Measurements from ENCODE around the gene C3orf22.
"Not testable (repeated sequence)": the region's sequence is repeated elsewhere in the genome, so short reads cannot be mapped to it uniquely, and the experiment has no call there.

The C3orf22 gene

DNA sequence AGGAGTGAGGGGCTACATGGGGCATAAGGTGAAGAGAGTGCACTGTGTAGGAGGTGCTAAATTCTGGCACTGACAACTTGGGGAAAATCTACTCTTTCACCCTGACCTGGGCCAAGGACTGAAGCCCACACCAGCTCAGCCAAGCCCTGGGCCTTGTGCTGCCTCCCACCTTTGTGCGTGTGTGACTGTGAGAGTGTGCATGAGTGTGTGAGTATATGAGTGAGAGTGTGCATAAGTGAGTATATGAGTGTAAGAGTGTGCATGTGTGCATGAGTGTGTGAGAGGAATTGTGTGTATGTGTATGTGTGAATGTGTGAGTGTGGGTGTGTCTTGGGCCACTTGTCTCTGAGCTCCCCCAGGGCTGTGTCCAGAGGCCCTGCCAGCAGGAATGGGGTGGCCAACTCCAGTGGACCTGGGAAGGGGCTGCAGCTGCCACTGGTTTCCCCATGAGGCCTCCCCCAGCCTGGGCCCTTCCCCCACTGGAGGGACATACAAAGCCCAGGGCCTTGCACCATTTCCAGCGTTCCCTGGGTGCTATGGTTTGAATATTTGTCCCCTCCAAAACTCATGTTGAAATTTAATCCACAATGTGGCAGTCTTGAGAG, 15.2 kb downstream of the C3orf22 start:
- no peak for DNase-seq (ENCODE audit: low read depth in 2 of 2)

DNA sequence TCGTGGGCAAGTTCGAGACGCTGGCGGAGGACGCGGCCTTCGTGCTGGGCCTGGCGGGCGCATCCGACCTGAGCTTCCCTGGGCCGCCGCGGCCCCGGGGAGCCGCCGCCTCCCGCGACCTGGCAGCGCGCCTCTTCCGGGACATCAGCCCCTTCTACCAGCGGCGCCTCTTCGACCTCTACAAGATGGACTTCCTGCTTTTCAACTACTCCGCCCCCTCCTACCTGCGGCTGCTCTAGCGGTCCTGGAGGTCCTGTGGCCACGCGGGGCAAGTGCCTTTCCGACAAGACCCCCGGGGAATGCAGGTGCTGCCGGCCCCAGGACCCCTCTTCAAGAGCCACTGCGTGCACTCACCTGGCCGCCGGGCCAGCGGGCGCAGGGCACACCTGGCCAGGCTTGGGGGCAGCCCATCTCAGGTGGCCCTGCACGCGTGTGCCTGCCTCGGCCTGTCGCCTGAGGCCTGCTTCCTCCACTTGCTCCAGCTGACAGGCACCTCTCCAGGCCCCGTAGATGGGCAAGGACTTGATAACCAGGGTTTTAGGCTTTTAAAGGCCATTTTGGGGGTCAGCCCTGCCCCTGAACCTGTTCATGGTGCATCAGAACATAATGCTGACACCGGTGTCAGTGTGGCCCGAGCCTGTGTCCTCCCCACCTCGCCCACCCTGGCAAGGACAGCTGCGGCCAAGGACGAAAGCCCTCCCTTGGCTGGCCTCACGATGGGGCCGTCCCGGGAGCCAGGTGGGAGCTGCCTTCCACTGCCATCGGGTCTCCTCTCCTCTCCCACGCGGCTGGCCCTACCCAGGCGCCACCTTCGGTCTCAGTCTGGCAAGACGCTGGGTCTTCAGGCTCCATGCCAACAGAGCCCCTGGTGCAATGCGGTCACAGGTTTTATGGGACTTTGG, 16.1 kb downstream of the C3orf22 start:
- no peak for DNase-seq (ENCODE audit: low read depth in 2 of 2)

DNA sequence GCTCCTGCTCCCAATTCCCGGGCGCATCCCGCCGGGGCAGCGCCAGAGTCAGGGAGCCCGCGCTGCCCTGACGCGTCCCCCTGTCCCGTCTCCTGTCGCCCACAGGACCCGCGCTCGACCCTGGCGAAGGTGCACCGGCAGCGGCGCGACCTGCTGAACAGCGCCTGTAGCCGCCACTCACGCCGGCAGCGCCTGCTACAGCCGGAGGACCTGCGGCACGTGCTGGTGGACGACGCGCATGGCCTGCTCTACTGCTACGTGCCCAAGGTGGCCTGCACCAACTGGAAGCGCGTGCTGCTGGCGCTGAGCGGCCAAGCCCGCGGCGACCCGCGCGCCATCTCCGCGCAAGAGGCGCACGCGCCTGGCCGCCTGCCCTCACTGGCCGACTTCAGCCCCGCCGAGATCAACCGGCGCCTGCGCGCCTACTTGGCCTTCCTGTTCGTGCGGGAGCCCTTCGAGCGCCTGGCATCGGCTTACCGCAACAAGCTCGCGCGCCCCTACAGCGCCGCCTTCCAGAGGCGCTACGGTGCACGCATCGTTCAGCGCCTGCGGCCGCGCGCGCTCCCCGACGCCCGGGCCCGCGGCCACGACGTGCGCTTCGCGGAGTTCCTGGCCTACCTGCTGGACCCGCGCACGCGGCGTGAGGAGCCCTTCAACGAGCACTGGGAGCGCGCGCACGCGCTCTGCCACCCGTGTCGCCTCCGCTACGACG, 16.9 kb downstream of the C3orf22 start:
- no peak for DNase-seq (ENCODE audit: low read depth in 2 of 2)

DNA sequence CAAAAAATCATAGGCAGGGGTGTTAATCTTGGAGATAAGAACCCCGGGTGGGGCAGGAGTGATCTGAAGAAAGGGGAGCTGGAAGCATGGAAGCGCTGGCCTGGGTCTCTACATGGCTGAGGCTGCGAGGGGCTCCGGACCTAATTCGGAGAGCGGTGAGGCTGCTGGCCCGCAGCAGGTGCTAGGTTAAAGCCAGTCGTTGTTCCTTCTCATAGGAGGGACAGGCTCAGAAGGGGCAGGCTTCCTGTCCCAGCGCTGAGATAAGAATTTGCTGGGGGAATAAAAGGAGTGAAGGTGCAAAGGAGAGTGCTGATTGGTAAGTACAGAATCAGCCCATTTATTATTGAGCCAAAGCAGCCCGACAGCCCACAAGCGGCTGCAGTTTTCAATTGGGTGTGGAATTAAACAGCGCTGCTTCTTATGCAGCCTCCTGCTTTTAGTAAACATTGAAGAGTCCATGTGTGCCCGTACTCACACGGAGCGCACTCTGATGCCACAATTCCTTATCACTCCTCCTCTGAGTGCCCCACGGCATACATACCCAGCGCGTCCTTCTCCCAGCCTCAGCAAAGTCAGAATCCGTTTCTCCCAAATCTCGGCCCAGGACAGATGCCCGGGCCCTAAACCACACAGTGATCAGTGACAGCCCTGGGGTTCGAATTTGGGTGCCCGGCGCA, 17.6 kb downstream of the C3orf22 start:
- DNase-seq (ENCODE audit: low read depth in 2 of 2): no peak

DNA sequence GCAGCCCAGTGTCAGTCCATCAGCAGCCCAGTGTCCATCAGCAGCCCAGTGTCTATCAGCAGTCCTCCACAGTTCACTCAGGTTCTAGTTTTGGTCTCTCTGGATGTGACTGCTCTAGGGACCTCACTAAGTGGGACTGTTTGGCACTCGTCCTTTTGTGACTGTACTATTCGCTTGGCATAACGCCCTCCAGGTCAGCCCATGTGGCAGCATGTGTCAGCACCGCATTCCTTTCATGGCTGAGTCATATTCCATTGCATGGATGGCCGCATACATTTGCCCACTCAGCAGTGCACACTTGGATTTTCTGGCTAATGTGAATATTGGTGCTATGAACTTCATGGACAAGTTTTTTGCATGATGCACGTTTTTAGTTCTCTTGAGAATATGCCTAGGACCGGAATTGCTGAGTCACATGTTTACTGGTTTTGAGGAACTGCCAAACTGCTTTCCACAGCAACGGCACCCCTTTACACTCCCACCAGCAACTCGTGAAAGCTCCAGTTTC, 18.3 kb downstream of the C3orf22 start:
- no peak for DNase-seq (ENCODE audit: low read depth in 2 of 2)

DNA sequence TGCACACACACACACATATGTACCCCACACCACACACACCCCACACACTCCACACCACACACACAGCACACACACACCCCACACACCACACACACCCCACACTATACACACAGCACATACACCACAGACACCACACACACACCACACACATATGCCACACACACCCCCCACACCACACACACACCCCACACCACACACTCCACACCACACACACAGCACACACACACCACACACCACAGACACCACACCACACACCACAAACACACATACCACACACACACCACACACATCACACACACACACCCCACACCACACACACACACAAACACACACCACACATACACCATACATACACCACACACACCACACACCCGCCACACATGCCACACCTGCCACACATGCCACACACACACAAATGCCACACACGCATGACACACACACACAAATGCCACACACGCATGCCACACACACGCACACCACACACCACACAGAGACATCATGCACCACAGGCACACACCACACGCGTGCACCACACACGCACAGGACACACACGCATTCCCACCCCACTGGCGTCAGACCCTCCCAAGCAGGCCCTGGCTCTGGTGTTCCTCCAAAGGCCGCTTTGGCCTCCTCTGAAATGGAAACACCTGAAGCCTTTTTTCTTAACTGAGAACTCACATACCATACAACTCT, 19.0 kb downstream of the C3orf22 start:
- no peak for DNase-seq (ENCODE audit: low read depth in 2 of 2)

DNA sequence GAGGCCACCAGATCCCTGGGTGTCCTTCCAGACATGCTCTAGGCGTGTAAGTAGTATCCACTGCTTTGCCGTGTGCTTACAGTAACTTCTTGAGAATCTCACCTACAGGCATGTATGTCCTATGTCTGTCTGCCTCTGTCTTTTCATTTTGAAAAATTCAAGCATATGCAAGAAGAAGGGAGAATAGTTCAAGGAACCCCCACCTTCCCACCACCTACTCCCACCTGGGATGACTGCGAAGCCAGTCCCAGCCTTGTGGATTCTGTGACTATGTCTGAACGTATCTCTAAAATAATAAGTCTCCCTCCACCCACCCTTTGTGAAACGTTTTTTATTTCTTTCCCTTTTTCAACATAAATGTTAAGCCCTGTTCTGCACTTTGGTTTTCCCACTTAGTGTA, 19.8 kb downstream of the C3orf22 start:
- no peak for DNase-seq (ENCODE audit: low read depth in 2 of 2)

DNA sequence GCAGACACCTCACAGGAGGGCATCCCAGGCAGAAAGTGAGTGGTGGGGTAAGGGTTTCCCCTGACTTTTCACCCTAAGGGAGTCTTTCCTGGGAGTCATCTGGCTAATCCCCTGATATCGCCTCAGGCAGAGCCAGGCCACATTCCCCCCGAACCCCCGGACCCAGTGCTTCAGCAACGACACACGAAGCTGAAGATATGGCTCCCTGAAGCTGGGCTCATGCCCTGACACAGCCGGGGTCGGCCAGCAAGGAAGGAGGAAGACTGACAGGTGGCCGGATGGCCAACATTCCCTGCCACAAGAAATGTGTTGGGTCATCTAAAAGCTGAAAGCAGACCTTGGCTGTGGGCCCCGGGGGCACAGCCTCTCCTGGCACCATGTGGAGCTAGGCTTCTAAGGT, 20.4 kb downstream of the C3orf22 start:
- no peak for DNase-seq (ENCODE audit: low read depth in 2 of 2)

DNA sequence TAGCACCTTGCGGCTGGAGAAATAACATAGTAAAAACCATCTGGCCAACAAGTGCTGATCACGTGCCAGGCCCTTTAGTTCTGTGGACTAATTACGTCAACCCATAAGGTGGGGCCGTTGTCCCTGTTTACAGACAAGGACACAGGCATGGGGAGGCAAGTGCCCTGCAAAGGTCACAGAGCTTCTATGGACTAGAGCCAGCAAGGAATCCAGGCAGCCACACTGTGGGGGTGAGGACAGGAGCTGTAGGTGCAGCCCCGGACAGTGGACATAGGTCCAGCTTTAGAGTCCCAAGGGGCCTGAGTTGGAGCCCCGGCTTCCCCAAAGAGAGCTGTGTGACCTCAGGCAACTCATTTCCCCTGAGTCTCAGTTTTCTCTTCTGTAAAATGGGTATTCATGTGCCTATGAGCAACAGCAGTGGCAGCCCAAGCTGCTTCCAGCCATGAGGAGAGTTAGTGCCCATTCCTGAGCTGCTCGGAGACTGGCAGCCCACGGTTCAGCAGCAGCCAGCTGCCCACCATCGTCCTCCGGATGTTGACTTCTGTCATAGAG, 20.9 kb downstream of the C3orf22 start:
- DNase-seq (ENCODE audit: low read depth in 2 of 2): no peak

DNA sequence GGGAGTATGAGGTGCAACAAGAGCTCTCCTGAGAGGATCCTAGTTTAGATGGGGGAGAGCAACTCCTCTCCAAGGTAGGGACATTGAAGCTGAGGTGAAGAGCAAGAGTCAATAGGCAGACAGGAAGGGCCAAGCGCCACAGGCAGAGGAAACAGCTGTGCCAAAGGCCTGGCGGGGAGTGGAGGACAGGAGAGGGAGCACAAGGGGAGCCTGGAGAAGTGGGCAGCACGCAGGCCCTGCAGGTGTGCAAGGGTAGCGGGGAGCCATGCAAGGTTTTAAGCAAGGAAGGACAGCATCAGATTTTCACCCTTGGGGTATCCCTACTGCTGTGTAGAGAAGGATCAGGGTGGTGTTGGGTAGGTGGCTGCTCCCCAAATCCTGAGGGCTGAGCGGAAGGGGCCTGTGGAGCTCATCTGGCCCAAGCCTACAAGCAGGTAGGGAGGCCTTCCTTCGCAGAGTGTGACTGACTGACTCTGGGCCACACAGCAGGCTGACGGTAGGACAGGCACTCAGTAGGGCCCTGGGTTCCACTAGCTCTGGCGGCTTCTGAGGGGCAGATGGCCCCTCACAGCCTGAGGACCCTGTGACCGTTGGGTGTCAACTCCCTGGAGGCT, 21.5 kb downstream of the C3orf22 start:
- no peak for DNase-seq (ENCODE audit: low read depth in 2 of 2)

DNA sequence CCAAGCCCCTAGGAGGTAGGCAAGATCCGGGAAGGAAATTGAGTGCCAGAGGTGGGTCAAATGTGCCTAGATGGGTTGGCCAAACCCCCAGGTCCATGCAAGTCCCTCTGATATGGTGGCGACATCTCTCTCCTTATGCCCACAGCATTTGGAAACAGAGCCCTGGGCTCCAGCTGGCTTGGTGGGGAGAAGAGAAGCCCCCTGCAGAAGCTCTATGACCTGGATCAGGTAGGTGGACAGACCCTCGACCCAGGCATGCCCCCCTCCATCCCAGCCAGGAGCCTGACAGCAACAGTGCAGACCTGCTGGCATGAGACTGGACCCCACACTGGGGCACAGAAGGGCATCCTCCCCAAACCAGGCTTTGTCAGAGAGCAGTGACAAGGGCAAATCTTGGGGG, 22.6 kb downstream of the C3orf22 start:
- no peak for DNase-seq (ENCODE audit: low read depth in 2 of 2)

DNA sequence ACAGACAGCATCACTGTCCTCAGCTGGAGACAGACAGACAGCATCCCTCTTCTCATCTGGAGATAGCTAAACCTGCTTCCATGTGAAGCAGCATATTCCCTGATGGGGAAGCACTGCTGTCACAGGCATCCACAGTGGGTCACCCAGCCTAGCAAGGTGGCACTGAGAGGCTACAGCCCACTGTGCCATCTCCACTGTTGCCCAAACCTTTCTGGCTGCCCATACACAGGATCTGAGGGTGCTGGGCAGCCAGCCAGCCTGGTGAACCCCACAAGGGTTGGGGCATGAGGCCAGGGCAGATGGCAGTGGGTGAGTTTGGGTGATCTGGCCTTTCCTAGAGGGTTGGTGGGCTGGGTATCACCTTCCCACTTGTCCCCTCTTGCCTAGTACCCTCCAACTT, 23.1 kb downstream of the C3orf22 start:
- no peak for DNase-seq (ENCODE audit: low read depth in 2 of 2)

DNA sequence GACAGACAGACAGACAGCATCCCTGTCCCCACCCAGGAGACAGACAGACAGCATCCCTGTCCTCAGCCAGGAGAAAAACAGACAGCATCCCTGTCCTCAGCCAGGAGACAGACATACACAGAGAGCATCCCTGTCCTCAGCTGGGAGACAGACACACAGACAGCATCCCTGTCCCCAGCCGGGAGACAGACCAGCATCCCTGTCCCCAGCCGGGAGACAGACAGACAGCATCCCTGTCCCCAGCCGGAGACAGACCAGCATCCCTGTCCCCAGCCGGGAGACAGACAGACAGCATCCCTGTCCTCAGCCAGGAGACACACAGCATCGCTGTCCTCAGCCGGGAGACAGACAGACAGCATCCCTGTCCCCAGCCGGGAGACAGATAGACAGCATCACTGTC, 24.0 kb downstream of the C3orf22 start:
- DNase-seq (ENCODE audit: low read depth in 2 of 2): not testable (repeated sequence)

DNA sequence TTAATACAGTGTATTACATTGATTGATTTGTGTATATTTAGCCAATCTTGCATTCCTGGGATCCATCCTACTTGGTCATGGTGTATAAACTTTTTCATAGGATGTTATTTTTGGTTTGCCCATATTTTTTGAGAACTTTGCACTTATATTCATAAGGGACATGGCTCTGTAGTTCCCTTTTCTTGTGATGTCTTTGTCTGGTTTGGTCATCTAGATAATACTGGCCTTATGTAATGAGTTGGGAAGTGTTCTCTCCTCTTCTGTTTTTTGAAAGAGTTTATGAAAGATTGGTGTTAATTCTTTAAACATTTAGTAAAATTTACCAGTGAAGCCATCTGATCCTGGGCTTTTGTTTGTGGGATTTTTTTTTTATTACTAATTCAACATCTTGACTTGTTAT, 25.2 kb downstream of the C3orf22 start:
- no peak for DNase-seq (ENCODE audit: low read depth in 2 of 2)

DNA sequence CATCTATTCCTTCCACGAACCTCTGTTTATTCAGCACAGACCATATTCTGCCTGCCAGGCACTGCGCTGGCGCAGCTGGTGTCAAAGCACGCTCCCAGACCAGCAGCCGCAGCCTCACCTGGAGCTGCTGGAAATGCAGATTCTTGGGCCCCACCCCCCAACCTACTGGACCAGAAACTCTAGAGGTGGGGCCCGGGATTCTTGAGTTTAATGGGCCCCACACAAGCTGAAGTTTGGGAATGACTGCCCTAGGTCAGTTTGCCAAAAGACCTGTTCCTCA, 27.7 kb downstream of the C3orf22 start:
- no peak for DNase-seq (ENCODE audit: low read depth in 2 of 2)

DNA sequence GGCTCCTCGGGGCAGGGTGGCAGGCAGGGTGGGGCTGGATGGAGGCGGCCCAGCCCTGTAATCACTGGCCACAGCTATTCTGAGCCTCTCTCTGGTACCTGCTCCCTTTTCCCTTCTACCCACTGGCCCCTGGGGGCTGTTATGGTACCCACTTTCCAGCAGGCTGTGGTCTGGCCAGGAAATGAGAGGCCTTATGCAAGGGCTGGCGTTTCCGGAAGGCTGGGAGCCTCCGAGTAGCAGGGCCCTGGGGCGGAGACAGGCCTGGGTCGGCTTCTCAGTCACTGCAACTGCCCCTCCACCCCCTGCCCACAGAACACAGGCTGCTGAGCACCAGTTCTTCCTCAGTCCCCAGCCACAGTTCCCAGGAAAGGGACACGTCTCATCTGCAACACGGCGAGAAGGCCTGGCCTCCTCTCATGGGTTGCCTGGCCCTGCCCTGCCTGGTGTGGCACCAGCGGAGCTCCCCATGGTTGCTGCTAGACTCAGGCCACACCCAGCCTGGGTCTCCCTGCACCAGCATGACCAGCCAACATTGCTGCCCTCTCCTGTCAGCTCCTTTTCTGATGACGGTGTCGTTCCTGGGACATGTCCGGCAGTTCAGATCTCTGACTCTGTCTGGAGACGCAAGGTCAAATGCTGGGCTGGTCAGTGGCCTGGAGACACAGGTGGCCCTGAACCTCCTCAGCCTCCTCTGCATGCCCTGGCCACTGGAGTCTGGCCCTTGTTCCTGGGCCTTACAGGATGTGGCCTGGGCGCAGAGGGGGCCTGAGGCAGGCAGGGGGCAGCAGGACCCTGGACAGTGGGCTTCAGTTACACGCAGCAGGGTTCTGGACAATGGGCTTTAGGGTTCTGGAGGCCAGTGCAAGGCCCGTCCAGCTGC, 28.3 kb downstream of the C3orf22 start:
- no peak for DNase-seq (ENCODE audit: low read depth in 2 of 2)

DNA sequence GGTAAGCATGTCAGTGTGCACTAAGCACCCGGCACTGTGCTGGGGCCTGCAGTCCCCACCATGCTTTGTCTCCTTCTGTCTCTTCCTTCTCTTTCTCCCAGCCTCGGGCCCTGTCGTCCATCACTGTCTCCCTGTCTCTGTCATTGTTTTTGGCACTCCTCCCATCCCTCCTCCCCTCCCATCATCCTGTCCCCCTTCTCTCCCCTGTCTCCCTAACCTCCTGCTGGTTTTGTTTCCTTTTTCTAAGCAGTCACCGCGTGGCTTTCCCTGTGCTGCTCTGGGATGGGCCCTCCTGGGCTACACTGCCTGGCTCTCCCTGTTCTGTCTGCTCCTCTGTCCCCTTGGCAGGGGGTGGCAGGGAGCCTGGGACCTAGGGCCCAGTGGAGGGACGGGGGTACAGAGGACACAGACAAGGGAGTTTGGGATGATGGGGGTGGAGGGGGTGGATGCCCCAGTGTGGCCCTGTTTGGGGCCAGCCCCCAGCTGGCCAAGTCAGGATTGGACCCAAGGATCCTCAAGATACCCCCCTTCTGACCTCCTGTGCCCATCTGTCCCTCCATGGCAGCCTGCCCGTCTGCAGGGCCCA, 29.1 kb downstream of the C3orf22 start:
- DNase-seq (ENCODE audit: low read depth in 2 of 2): no peak

DNA sequence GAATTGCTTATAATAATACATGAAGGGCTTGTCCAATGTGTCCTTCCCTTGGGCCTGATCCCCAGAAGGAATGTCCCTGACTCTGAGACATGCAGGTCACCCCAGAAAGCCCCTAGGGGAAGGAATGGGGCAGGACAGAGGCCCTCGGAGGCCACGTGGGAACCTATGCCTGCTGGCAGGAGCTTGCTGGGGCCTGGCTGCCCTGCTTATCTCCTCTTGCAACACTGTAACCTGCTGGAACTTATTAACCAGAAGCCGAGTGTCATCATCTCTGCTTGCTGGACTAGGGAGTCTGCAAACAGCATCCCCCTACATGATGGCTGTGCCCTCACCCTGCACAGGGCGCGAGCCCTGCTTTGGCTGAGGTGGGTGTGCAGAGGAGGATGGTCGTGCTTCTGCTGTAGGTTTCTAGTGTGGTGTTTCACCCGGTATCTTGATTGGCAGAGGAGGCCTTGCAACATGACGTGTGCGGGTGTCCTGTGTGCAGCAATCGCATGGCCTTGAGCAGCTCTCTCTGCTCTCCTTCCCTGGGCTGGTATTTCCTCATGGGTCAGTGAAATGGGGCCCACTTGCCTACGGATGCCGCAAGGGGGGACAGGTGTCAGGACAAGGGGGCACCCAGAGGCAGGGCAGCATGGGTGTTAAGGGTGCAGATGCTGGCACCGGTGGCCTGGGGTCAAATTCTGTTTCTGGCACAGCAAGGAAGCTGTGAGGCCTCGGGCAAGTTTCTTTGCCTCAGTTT, 29.8 kb downstream of the C3orf22 start:
- DNase-seq (ENCODE audit: low read depth in 2 of 2): no peak

DNA sequence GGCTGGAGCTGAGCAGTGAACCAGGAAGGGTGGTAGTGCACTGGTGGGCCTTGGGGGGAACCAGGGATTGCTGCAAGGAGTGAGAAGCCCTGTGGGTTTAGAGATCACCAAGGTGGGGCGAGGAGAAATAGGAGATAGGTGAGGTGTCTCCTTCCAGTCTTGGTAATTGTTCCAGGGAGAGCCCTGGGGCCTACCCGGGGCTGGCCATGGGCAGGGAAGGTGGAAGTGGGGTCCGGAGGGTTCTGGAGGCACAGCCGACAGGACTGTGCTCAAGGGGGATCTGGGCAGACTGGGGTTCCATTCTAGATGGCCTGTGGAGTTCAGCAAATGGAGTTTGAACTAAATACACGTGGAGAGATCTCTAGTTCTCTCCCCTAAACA, 30.3 kb downstream of the C3orf22 start:
- no peak for DNase-seq (ENCODE audit: low read depth in 2 of 2)

All from stimulated activated CD8-positive, alpha-beta memory T cell treated with anti-CD3 and anti-CD28 coated beads, Interleukin-2, amount 100 ng/mL, for 1 hour (primary cell).